ENCODE results near the gene TRIM72. TPM values are rescaled to one million over a fixed set of nuclear protein-coding genes. Genes with fewer than 3 reads are reported as not detected.

The TRIM72 gene
- total and polyA plus RNA-seq, 7 donors, result under 0.01 to 0.27 (median under 0.01) TPM; not detected in 1

- H3K9me3 ChIP-seq, result no peaks in the 10 kb centered on the region
- no peak for DNase-seq
- no peaks in the 10 kb centered on the region for H3K36me3 ChIP-seq
- intact Hi-C loops (cut with DNase I), result no loop called here
- H3K4me3 ChIP-seq, result no peak overlapping the region
- H3K27ac ChIP-seq, result no peak overlapping the region
- H3K4me1 ChIP-seq, result peaks cover 0 to 13% (median 12%) of the 10 kb centered on the region in 4 donors
- TF ChIP-seq POLR2AphosphoS5 (IDR thresholded peaks at IDR 0.05) (no peak), POLR2A (IDR thresholded peaks at IDR 0.05) (no peak), CTCF (IDR thresholded peaks at IDR 0.05) (no peak), EP300 (IDR thresholded peaks at IDR 0.05) (no peak)
- WGBS, 2 donors, result 35 to 71% methylated on average over 6 of the region's 6 CpGs
- peaks cover 0 to 14% (median 3%) of the 10 kb centered on the region in 3 donors for H3K27me3 ChIP-seq
Measured at GRCh38 chr16:31206776-31207175, 7.1 kb upstream of the TRIM72 start.

- 93 to 99% methylated on average over 1 of the region's 1 CpG for WGBS, 2 donors
- intact Hi-C loops (cut with DNase I), result no loop called here
- H3K4me3 ChIP-seq, result no peak overlapping the region
- no peak for DNase-seq
- H3K36me3 ChIP-seq, result no peaks in the 10 kb centered on the region
- H3K27me3 ChIP-seq, result peaks cover 31 to 50% (median 39%) of the 10 kb centered on the region in 3 donors
- H3K27ac ChIP-seq, result no peak overlapping the region
- H3K9me3 ChIP-seq, result no peaks in the 10 kb centered on the region
- TF ChIP-seq CTCF (IDR thresholded peaks at IDR 0.05) (no peak), EP300 (IDR thresholded peaks at IDR 0.05) (no peak), POLR2A (IDR thresholded peaks at IDR 0.05) (no peak), POLR2AphosphoS5 (IDR thresholded peaks at IDR 0.05) (no peak)
- H3K4me1 ChIP-seq, result peaks cover 0 to 29% (median 27%) of the 10 kb centered on the region in 4 donors
Measured at GRCh38 chr16:31213342-31213741, 577 bp upstream of the TRIM72 start.

GRCh38 chr16:31214708-31215286 lies 878 bp downstream of the TRIM72 start:
- H3K27ac ChIP-seq, result no peak overlapping the region

GRCh38 chr16:31215287-31216162 lies 1.6 kb downstream of the TRIM72 start:
- WGBS, 2 donors, result 1% methylated on average over 63 of the region's 63 CpGs

More at GRCh38 chr16:31214708-31215286, 878 bp downstream of the TRIM72 start:
- WGBS, 2 donors, result 6 to 8% methylated on average over 58 of the region's 58 CpGs
- intact Hi-C loops (cut with DNase I), result no loop called here
- no peak for DNase-seq
- H3K27me3 ChIP-seq, result peaks cover 31 to 61% (median 52%) of the 10 kb centered on the region in 3 donors
- no peaks in the 10 kb centered on the region for H3K9me3 ChIP-seq
- H3K4me3 ChIP-seq, result peak overlapping the region in 3 of 4 donors; percentile 31 to 49 (median 47)
- peaks cover 0 to 29% (median 27%) of the 10 kb centered on the region in 4 donors for H3K4me1 ChIP-seq
- no peak for TF ChIP-seq EP300 (IDR thresholded peaks at IDR 0.05)
- TF ChIP-seq POLR2A (IDR thresholded peaks at IDR 0.05), result no peak
- H3K36me3 ChIP-seq, result no peaks in the 10 kb centered on the region

DNA sequence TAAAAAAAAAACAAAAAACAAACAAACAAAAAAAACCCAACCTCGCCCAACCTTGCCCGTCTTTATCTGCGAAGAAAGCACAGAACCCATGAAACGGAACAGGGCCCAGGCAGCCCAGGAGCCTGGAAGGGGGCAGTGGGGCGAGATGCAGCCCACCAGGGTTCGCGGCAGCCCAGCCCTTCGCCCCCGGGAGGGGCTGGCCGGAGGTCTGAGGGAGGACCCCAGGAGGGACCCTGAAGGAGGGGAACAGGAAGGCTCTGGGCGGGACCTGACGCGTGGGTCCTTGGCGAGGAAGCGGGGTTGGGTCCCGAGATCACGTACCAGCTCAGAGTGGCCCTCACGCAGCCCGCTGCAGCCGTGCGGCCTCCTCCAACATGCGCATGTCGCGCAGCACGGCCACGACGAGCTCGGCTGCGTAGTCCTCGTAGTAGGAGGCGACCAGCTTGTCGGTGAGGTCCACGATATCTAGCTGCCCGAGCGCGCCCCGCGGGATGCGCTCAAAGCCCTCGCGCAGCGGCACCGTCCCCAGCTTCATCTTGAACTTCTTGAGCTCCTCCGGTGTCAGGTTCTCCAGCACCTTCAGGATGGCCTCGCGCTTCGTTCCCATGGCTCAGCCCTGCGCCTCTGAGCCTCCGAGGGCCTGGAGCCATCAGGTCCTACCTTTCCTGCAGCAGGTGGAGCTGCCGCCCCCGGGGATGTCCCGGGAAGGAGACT lies 2.7 kb downstream of the TRIM72 start, which contains the start of gene PYDC1:
Gene PYDC1, minus strand, starts transcription at position 714 of the 714 bp plus-strand sequence. Its CDS starts 107 bp downstream, at position 607.
- intact Hi-C loops (cut with DNase I), result no loop called here
- no peaks in the 10 kb centered on the region for H3K36me3 ChIP-seq

More at GRCh38 chr16:31215287-31216162, 1.6 kb downstream of the TRIM72 start:
- intact Hi-C loops (cut with DNase I), result no loop called here
- H3K27me3 ChIP-seq, result peaks cover 31 to 66% (median 56%) of the 10 kb centered on the region in 3 donors
- TF ChIP-seq POLR2A (IDR thresholded peaks at IDR 0.05) (no peak), POLR2AphosphoS5 (IDR thresholded peaks at IDR 0.05) (no peak)
- H3K27ac ChIP-seq, result no peak overlapping the region
- peak overlapping the region in 3 of 4 donors; percentile 31 to 49 (median 47) for H3K4me3 ChIP-seq
- H3K4me1 ChIP-seq, result peaks cover 0 to 29% (median 27%) of the 10 kb centered on the region in 4 donors
- H3K9me3 ChIP-seq, result no peaks in the 10 kb centered on the region
- H3K36me3 ChIP-seq, result no peaks in the 10 kb centered on the region
- DNase-seq, result no peak

More for the DNA sequence above, 2.7 kb downstream of the TRIM72 start, which contains the start of gene PYDC1:
- 4 to 9% methylated on average over 52 of the region's 52 CpGs for WGBS, 2 donors
- Histone ChIP-seq H3K4me3 (peak within 1 kb of the TSS in 3 of 4 donors; percentile 14 to 49 (median 47)), H3K27ac (no peak within 1 kb of the TSS), H3K9me3 (no peaks in the 10 kb centered on the region), H3K4me1 (peaks cover 0 to 29% (median 27%) of the 10 kb centered on the region in 4 donors), H3K27me3 (peaks cover 31 to 72% (median 56%) of the 10 kb centered on the region in 3 donors)
- TF ChIP-seq POLR2A (IDR thresholded peaks at IDR 0.05), result no peak
- TF ChIP-seq EP300 (IDR thresholded peaks at IDR 0.05), result no peak
- TF ChIP-seq POLR2AphosphoS5 (IDR thresholded peaks at IDR 0.05), result no peak
- TF ChIP-seq CTCF (IDR thresholded peaks at IDR 0.05), result no peak
- no peak for DNase-seq
